A673 (cell line): ENCODE data around the gene SF3A1. TPM values are rescaled to one million over a fixed set of nuclear protein-coding genes. Genes with fewer than 3 reads are reported as not detected.

Experiments used
- BruUV-seq: library from RNA; stranded (reverse); fragments of 400-500 nt; replicated peaks from 2 replicates; lab custom pipeline; 2021; lab: Mats Ljungman, UMichigan
- CTCF ChIA-PET: fragments of 300-600 bp; sonication (Branson Sonifier 250); formaldehyde crosslinking; loops from one replicate; lab custom pipeline; 2022; ENCODE audit warnings: antibody characterized with exemption; lab: Charles Lee
- POLR2A ChIA-PET: fragments of 300-600 bp; sonication (Branson Sonifier 250); formaldehyde crosslinking; loops from one replicate; lab custom pipeline; 2022; ENCODE audit warnings: antibody characterized with exemption; ENCODE audit not compliant: low non-redundant PET; lab: Charles Lee
- DNase-seq: peaks from one replicate; pipeline ENCODE4 v3.0.0-alpha.2; 2015; ENCODE audit warnings: low spot score
- H3K27ac ChIP-seq: fragments of 200-600 bp; sonication (generic); 2 replicates; pipeline ENCODE4 v1.5.1; 2016; ENCODE audit warnings: mixed run types, low read depth, mild to moderate bottlenecking, mixed read lengths, antibody characterized with exemption, low read length; ENCODE audit not compliant: poor library complexity, severe bottlenecking
- H3K27me3 ChIP-seq: fragments of 200-600 bp; sonication (generic); replicated peaks from 2 replicates; pipeline ENCODE4 v1.6.1; 2017; ENCODE audit warnings: mixed run types, low read depth, mild to moderate bottlenecking, mixed read lengths, antibody characterized with exemption, low read length; ENCODE audit not compliant: insufficient read depth, poor library complexity
- H3K36me3 ChIP-seq: fragments of 200-600 bp; sonication (generic); 2 replicates; pipeline ENCODE4 v1.6.1; 2016; ENCODE audit warnings: mixed run types, mild to moderate bottlenecking, mixed read lengths, antibody characterized with exemption, low read length; ENCODE audit not compliant: insufficient read depth, poor library complexity, severe bottlenecking
- H3K4me1 ChIP-seq: fragments of 200-600 bp; sonication (generic); 2 replicates; pipeline ENCODE4 v1.6.1; 2017; ENCODE audit warnings: mixed run types, mild to moderate bottlenecking, mixed read lengths, antibody characterized with exemption, low read length; ENCODE audit not compliant: insufficient read depth, poor library complexity, severe bottlenecking
- H3K4me3 ChIP-seq: fragments of 200-600 bp; sonication (generic); 2 replicates; pipeline ENCODE4 v1.5.1; 2016; ENCODE audit warnings: low read depth, mixed run types, mild to moderate bottlenecking, mixed read lengths, low read length; ENCODE audit not compliant: poor library complexity, severe bottlenecking
- H3K9me3 ChIP-seq: fragments of 200-600 bp; sonication (generic); 2 replicates; pipeline ENCODE4 v1.6.1; 2016; ENCODE audit warnings: mixed run types, low read depth, mild to moderate bottlenecking, mixed read lengths, antibody characterized with exemption, low read length; ENCODE audit not compliant: poor library complexity, severe bottlenecking
- EZH2 ChIP-seq: fragments of 200-600 bp; sonication (generic); IDR thresholded peaks from 2 replicates; pipeline ENCODE4 v1.6.1; 2017; ENCODE audit warnings: borderline replicate concordance, low read depth, mild to moderate bottlenecking, mixed read lengths, antibody characterized with exemption, low read length; ENCODE audit not compliant: poor library complexity, severe bottlenecking
- intact Hi-C: fragments of 100-400 bp; cut with micrococcal nuclease; formaldehyde crosslinking; loops from one replicate; pipeline ENCODE4 v1.10.0; 2022; ENCODE audit not compliant: unreplicated experiment
- total RNA-seq: library from RNA; stranded (reverse); gene quantifications from 2 replicates; pipeline ENCODE4 v1.2.3, GENCODE V29; 2021
- TF ChIP-seq, protein P1 (sequence below): fragments of 300-800, 200-600 bp; sonication (generic); conservative IDR thresholded peaks from 2 replicates; pipeline ENCODE4 v1.5.1; 2017; ENCODE audit warnings: low read depth, mild to moderate bottlenecking, antibody characterized with exemption, low read length, moderate library complexity, mixed read lengths

The SF3A1 gene
- total RNA-seq, 1 experiment from 2014 or later = 366 TPM

DNA sequence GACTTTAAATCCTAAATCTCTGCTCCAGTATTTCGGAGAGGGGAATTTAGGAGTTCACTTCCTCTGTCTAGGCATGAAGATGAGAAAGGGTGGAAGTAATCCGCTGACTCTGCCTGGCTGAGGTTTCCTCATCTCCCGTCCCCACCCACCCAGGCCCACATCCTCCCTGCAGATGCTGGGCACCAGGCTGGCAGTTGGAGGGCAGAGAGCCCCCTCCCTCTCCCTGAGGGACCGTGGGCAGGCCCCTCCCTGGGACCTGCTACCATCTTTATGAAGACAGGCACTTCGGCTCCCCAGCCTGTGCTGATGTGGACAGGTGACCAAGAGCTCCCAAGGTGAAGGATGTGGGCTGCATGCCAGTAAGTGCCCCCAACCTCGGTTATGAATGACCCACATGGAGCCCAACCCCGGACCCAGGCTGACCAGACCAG, 74.1 kb downstream of the SF3A1 start:
- CTCF ChIA-PET = no interaction called here
- Histone ChIP-seq H3K4me3 (no peak overlapping the region), H3K4me1 (no peaks in the 10 kb centered on the region), H3K27ac (no peak overlapping the region), H3K9me3 (no peaks in the 10 kb centered on the region), H3K36me3 (no peaks in the 10 kb centered on the region), H3K27me3 (no peaks in the 10 kb centered on the region)
- BruUV-seq = no TSS peak
- intact Hi-C loops = loop anchor here (10.0 kb wide), 1 partner anchor 322 kb away; the partner anchor contains the start of gene TCN2
- POLR2A ChIA-PET = no interaction called here
- DNase-seq = no peak
- TF ChIP-seq, protein P1, sequence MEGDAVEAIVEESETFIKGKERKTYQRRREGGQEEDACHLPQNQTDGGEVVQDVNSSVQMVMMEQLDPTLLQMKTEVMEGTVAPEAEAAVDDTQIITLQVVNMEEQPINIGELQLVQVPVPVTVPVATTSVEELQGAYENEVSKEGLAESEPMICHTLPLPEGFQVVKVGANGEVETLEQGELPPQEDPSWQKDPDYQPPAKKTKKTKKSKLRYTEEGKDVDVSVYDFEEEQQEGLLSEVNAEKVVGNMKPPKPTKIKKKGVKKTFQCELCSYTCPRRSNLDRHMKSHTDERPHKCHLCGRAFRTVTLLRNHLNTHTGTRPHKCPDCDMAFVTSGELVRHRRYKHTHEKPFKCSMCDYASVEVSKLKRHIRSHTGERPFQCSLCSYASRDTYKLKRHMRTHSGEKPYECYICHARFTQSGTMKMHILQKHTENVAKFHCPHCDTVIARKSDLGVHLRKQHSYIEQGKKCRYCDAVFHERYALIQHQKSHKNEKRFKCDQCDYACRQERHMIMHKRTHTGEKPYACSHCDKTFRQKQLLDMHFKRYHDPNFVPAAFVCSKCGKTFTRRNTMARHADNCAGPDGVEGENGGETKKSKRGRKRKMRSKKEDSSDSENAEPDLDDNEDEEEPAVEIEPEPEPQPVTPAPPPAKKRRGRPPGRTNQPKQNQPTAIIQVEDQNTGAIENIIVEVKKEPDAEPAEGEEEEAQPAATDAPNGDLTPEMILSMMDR = no peak
- no peak for TF ChIP-seq EZH2

Other genes starting within 250 kb of the SF3A1 start
- 0.24 and 0.59 TPM in 2 replicates for gene LIF, start 110.1 kb downstream of the SF3A1 start, total RNA-seq
- not detected in 2 replicates for gene OSM, start 90.0 kb downstream of the SF3A1 start, total RNA-seq
- gene CASTOR1, start 67.4 kb downstream of the SF3A1 start, total RNA-seq = 2.0 and 5.5 TPM in 2 replicates
- 8.4 and 10.6 TPM in 2 replicates for gene TBC1D10A, start 30.0 kb downstream of the SF3A1 start, total RNA-seq
- gene CCDC157, start 113 bp upstream of the SF3A1 start, total RNA-seq = 5.7 and 6.0 TPM in 2 replicates
- gene RNF215, start 30.5 kb upstream of the SF3A1 start, total RNA-seq = 18.9 and 22.4 TPM in 2 replicates
- 14.4 and 19.4 TPM in 2 replicates for gene SEC14L2, start 40.1 kb upstream of the SF3A1 start, total RNA-seq
- gene MTFP1, start 68.9 kb upstream of the SF3A1 start, total RNA-seq = 82.6 and 86.9 TPM in 2 replicates
- not detected in 2 replicates for gene SEC14L3, start 115.1 kb upstream of the SF3A1 start, total RNA-seq
- not detected in 2 replicates for gene SEC14L4, start 148.8 kb upstream of the SF3A1 start, total RNA-seq
- gene SEC14L6, start 189.8 kb upstream of the SF3A1 start, total RNA-seq = not detected in 2 replicates
- 0.58 and 0.83 TPM in 2 replicates for gene GAL3ST1, start 217.8 kb upstream of the SF3A1 start, total RNA-seq
- gene PES1, start 235.0 kb upstream of the SF3A1 start, total RNA-seq = 151 and 175 TPM in 2 replicates